H1 (cell line): ENCODE data around the gene SARNP. TPM values are rescaled to one million over a fixed set of nuclear protein-coding genes. Genes with fewer than 3 reads are reported as not detected.

Source experiments
- CTCF ChIA-PET: fragments of 300-600 bp; sonication (Branson Sonifier 250); formaldehyde crosslinking; loops from one replicate; lab custom pipeline; 2021; ENCODE audit not compliant: partially characterized antibody; lab: Charles Lee
- POLR2A ChIA-PET: fragments of 300-600 bp; sonication (Branson Sonifier 250); formaldehyde crosslinking; loops from one replicate; lab custom pipeline; 2021; ENCODE audit warnings: inconsistent platforms; ENCODE audit not compliant: partially characterized antibody; lab: Charles Lee
- DNase-seq, 2 experiments: peaks; one replicate each; pipeline versions ENCODE4 v3.0.0 to v3.0.0-alpha.2; 2010 to 2022; ENCODE audit warnings: low spot score in 2 of 2, low read depth in 1 of 2, mixed read lengths in 1 of 2
- FAIRE-seq: peaks from 2 replicates; lab custom pipeline; 2011; peaks lifted over from hg19 to GRCh38; lab: Jason Lieb, UNC
- H2AFZ ChIP-seq: 2 replicates; pipeline ENCODE4 v1.8.1; 2012; ENCODE audit warnings: low read length, inconsistent platforms
- H2AK5ac ChIP-seq: 2 replicates; pipeline ENCODE4 v1.6.1; 2013; ENCODE audit warnings: low read depth, low read length
- H2BK120ac ChIP-seq: replicated peaks from 2 replicates; pipeline ENCODE3; 2013; ENCODE audit warnings: low read depth, low read length, inconsistent platforms
- H2BK12ac ChIP-seq: 2 replicates; pipeline ENCODE4 v1.6.1; 2013; ENCODE audit warnings: low read depth, low read length
- H2BK15ac ChIP-seq: 2 replicates; pipeline ENCODE4 v1.6.1; 2013; ENCODE audit warnings: low read length
- H2BK20ac ChIP-seq: 2 replicates; pipeline ENCODE4 v1.6.1; 2013; ENCODE audit warnings: low read length
- H2BK5ac ChIP-seq: 2 replicates; pipeline ENCODE4 v1.6.1; 2013; ENCODE audit warnings: low read depth, low read length
- H3K14ac ChIP-seq: 2 replicates; pipeline ENCODE4 v1.6.1; 2013; ENCODE audit warnings: inconsistent platforms; ENCODE audit not compliant: insufficient read length
- H3K18ac ChIP-seq: 2 replicates; pipeline ENCODE4 v1.6.1; 2013; ENCODE audit warnings: low read length; ENCODE audit errors: extremely low read depth
- H3K23ac ChIP-seq: 2 replicates; pipeline ENCODE4 v1.6.1; 2013; ENCODE audit warnings: inconsistent platforms; ENCODE audit not compliant: insufficient read length
- H3K23me2 ChIP-seq: 2 replicates; pipeline ENCODE4 v1.6.1; 2013; ENCODE audit warnings: low read depth, low read length
- H3K27ac ChIP-seq: 2 replicates; pipeline ENCODE4 v1.6.1; 2011; ENCODE audit warnings: low read depth, low read length, inconsistent platforms
- H3K27me3 ChIP-seq, 4 experiments: replicated peaks in 1 of 4; 1 replicate in 1 of 4; 2 replicates in 3 of 4; pipeline versions ENCODE4 v1.6.1 to v1.8.1; 2011 to 2013; ENCODE audit warnings: low read length in 3 of 4, mild to moderate bottlenecking in 3 of 4, inconsistent platforms in 2 of 4, mixed read lengths in 2 of 4, moderate library complexity in 1 of 4; ENCODE audit not compliant: control insufficient read depth in 3 of 4, insufficient read depth in 3 of 4; ENCODE audit errors: extremely low read depth in 1 of 4
- H3K36me3 ChIP-seq, 4 experiments: 2 replicates each; pipeline versions ENCODE4 v1.6.1 to v1.8.1; 2011 to 2013; ENCODE audit warnings: mild to moderate bottlenecking in 4 of 4, low read length in 3 of 4, moderate library complexity in 2 of 4, control low read depth in 1 of 4, inconsistent platforms in 1 of 4; ENCODE audit not compliant: insufficient read depth in 4 of 4, control insufficient read depth in 2 of 4
- H3K4ac ChIP-seq: replicated peaks from 2 replicates; pipeline ENCODE3; 2013; ENCODE audit warnings: low read length, low read depth, mixed read lengths, inconsistent platforms; ENCODE audit not compliant: insufficient read length
- H3K4me1 ChIP-seq, 4 experiments: replicated peaks in 1 of 4; 1 replicate in 1 of 4; 2 replicates in 3 of 4; pipeline versions ENCODE4 v1.6.1 to v1.8.1; 2011 to 2013; ENCODE audit warnings: low read length in 3 of 4, inconsistent platforms in 2 of 4, mixed read lengths in 1 of 4; ENCODE audit not compliant: insufficient read depth in 4 of 4, control insufficient read depth in 3 of 4
- H3K4me2 ChIP-seq, 2 experiments: 2 replicates each; pipeline versions ENCODE4 v1.6.1 to v1.8.1; 2011 to 2013; ENCODE audit warnings: low read depth in 2 of 2, low read length in 2 of 2, control low read depth in 1 of 2, inconsistent platforms in 1 of 2, mild to moderate bottlenecking in 1 of 2; ENCODE audit not compliant: insufficient read depth in 1 of 2
- H3K4me3 ChIP-seq, 4 experiments: fragments of 200-600, 300-600 bp in 1 of 4; sonication (generic), shearing (Covaris generic), sonication (Bioruptor Twin) in 1 of 4; 2 replicates each; pipeline versions ENCODE4 v1.5.1 to v1.8.1; 2011 to 2016; ENCODE audit warnings: low read length in 4 of 4, low read depth in 3 of 4, control low read depth in 2 of 4, inconsistent platforms in 2 of 4, mild to moderate bottlenecking in 2 of 4, mixed read lengths in 1 of 4, moderate library complexity in 1 of 4; ENCODE audit not compliant: insufficient read depth in 2 of 4; ENCODE audit errors: extremely low read depth in 1 of 4
- H3K56ac ChIP-seq: replicated peaks from 2 replicates; pipeline ENCODE3; 2013; ENCODE audit warnings: low read depth, mild to moderate bottlenecking, mixed read lengths, low read length, inconsistent platforms; ENCODE audit not compliant: insufficient read length
- H3K79me1 ChIP-seq: 2 replicates; pipeline ENCODE4 v1.6.1; 2013; ENCODE audit warnings: low read depth, low read length, control low read depth
- H3K79me2 ChIP-seq, 2 experiments: 2 replicates each; pipeline versions ENCODE4 v1.6.1 to v1.8.1; 2012 to 2013; ENCODE audit warnings: low read length in 2 of 2, mild to moderate bottlenecking in 2 of 2, inconsistent platforms in 1 of 2; ENCODE audit not compliant: insufficient read depth in 2 of 2, control insufficient read depth in 1 of 2
- H3K9ac ChIP-seq, 4 experiments: replicated peaks in 1 of 4; 1 replicate in 1 of 4; 2 replicates in 3 of 4; pipeline versions ENCODE4 v1.6.1 to v1.8.1; 2011 to 2013; ENCODE audit warnings: low read depth in 3 of 4, low read length in 3 of 4, control low read depth in 2 of 4, mild to moderate bottlenecking in 2 of 4, moderate library complexity in 2 of 4, inconsistent platforms in 1 of 4; ENCODE audit errors: extremely low read depth in 1 of 4
- H3K9me3 ChIP-seq, 2 experiments: 2 replicates each; pipeline versions ENCODE4 v1.6.1 to v1.8.1; 2012 to 2013; ENCODE audit warnings: mild to moderate bottlenecking in 2 of 2, moderate library complexity in 2 of 2, control low read depth in 1 of 2, inconsistent platforms in 1 of 2, low read depth in 1 of 2, low read length in 1 of 2, mixed read lengths in 1 of 2; ENCODE audit not compliant: insufficient read depth in 2 of 2
- H4K20me1 ChIP-seq, 2 experiments: replicated peaks in 1 of 2; 2 replicates each; pipeline versions ENCODE3 to v1.8.1; 2011 to 2013; ENCODE audit warnings: inconsistent platforms in 2 of 2, low read length in 2 of 2, mild to moderate bottlenecking in 1 of 2; ENCODE audit not compliant: insufficient read depth in 2 of 2, control insufficient read depth in 1 of 2
- H4K5ac ChIP-seq: 2 replicates; pipeline ENCODE4 v1.6.1; 2013; ENCODE audit warnings: low read length, low read depth, mixed read lengths, inconsistent platforms; ENCODE audit not compliant: insufficient read length
- H4K8ac ChIP-seq: 2 replicates; pipeline ENCODE4 v1.8.0; 2013; ENCODE audit warnings: mild to moderate bottlenecking, moderate library complexity, low read length, inconsistent platforms; ENCODE audit not compliant: insufficient read depth; ENCODE audit errors: extremely low read depth
- H4K91ac ChIP-seq: replicated peaks from 2 replicates; pipeline ENCODE3; 2013; ENCODE audit warnings: low read length, mixed read lengths, inconsistent platforms; ENCODE audit not compliant: insufficient read length
- HDAC2 ChIP-seq, 2 experiments: fragments of 300-600 bp in 1 of 2; sonication (generic) in 1 of 2; IDR thresholded peaks; 2 replicates each; pipeline ENCODE4 v1.6.1; 2011 to 2012; ENCODE audit warnings: low read depth in 2 of 2, low read length in 2 of 2, mild to moderate bottlenecking in 2 of 2, moderate library complexity in 2 of 2, borderline replicate concordance in 1 of 2, inconsistent platforms in 1 of 2
- SAP30 ChIP-seq: fragments of 300-600 bp; sonication (generic); IDR thresholded peaks from 2 replicates; pipeline ENCODE4 v1.7.1; 2012; ENCODE audit warnings: low read length, moderate library complexity, mild to moderate bottlenecking, inconsistent platforms; ENCODE audit not compliant: insufficient read depth, insufficient replicate concordance
- TAF1 ChIP-seq: IDR thresholded peaks from 2 replicates; pipeline ENCODE4 v1.6.1; 2011; ENCODE audit warnings: mild to moderate bottlenecking, low read depth, low read length
- WGBS, 2 experiments: shearing (Covaris generic) in 1 of 2; methylation state at CpG; one replicate each; pipeline versions ENCODE4 v1.1.6 to v1.1.7; 2013 to 2015; ENCODE audit warnings: low lambda C conversion rate in 2 of 2, mixed read lengths in 2 of 2, inconsistent platforms in 1 of 2, low coverage in 1 of 2, missing lambda C conversion rate in 1 of 2; ENCODE audit not compliant: insufficient replicate concordance in 2 of 2, insufficient coverage in 1 of 2, insufficient read length in 1 of 2; ENCODE audit errors: extremely low coverage in 1 of 2, missing lambda C conversion rate in 1 of 2; 5-methylcytosine and 5-hydroxymethylcytosine counted together
- polyA plus RNA-seq, 7 experiments: library from polyadenylated mRNA; depleted of rRNA in 3 of 7; stranded (reverse) in 5 of 7; unstranded in 2 of 7; fragments of >200 nt in 5 of 7; fragments of 200-250 nt in 2 of 7; gene quantifications; 1 replicate in 5 of 7; 2 replicates in 1 of 7; 4 replicates in 1 of 7; pipeline versions ENCODE4 v1.2.1 to v1.2.3, GENCODE V29; 2011 to 2013; ENCODE audit warnings: missing spikeins in 2 of 7, mixed read lengths in 2 of 7
- total RNA-seq: library from RNA; stranded (reverse); fragmentation: NEBNext Ultra II Directional; extraction: Animal tissue kit (Norgen Biotek cat#: 25700); gene quantifications from 2 replicates; pipeline ENCODE4 v1.2.1, GENCODE V29; 2021

Gene SARNP
- total and polyA plus RNA-seq, 2 of the 8 experiments (the other 6 are each of a cell fraction or from before 2014, with no cell fraction given) = 114 to 226 TPM

DNA sequence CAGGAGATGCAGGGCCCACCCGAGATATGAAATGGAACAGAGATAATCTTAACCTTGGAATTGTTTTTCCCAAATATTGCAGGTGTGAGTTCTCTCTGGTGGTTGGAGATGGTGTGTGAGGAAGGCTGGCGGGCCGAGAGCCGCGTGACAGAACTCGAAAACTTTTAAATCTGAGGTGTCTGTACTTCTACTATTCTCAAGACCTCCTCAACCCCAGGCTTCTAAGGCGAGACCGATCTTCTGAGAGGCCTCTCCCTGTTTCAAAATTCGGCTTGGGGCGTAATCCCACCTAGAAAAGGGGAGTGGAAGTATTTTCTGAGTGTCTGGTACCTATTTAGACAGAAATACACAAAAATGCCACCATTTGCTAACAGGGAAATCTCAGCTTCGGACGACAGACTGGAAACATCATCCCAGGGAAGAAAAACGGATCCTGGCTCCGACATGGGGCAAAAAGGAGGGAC lies 611 bp downstream of the SARNP start:
- H2BK5ac ChIP-seq = peak overlapping the region; percentile 95
- H2BK12ac ChIP-seq = peak overlapping the region; percentile 71; the same call in 1 of the 2 replicates
- H3K4me2 ChIP-seq = peak overlapping the region; percentile 81 to 82
- H3K9ac ChIP-seq = peak overlapping the region; percentile 96 to 99 (median 98)
- H4K20me1 ChIP-seq = peaks cover 5 to 13% of the 10 kb centered on the region in 2 experiments
- WGBS, 2 experiments = 6% methylated on average over 14 of the region's 14 CpGs; no CpG with 5 or more reads in 1 of the 2 experiments
- H3K9me3 ChIP-seq = no peaks in the 10 kb centered on the region
- H3K27me3 ChIP-seq = no peaks in the 10 kb centered on the region
- POLR2A ChIA-PET = interaction anchor here (1.1 to 14.0 kb wide), 14 partner anchors 5 to 139 kb away, joined by 3 to 133 read pairs (median 14); partner anchors contain the start of genes CD63, DNAJC14, ORMDL2 and SARNP
- H2BK15ac ChIP-seq = no peak overlapping the region
- no peak overlapping the region for H2BK20ac ChIP-seq
- H3K23me2 ChIP-seq = peaks cover 2% of the 10 kb centered on the region; the same call in 1 of the 2 replicates
- TF ChIP-seq SAP30 (peak; percentile 32), TAF1 (no peak), HDAC2 (IDR thresholded peaks at IDR 0.05; ENCODE audit: borderline replicate concordance in 1 of 2, low read depth in 2 of 2, low read length in 2 of 2) (peak in 1 of 2 experiments; percentile 37; a peak in 1 of 4 replicates)
- H2AK5ac ChIP-seq = peak overlapping the region; percentile 72; the same call in 1 of the 2 replicates
- CTCF ChIA-PET = interaction anchor here (1.0 to 18.0 kb wide), 9 partner anchors 14 to 262 kb away, joined by 3 to 224 read pairs (median 4); partner anchors contain the start of genes DGKA, DNAJC14, GDF11 and RAB5B
- H3K23ac ChIP-seq = no peak overlapping the region
- H3K18ac ChIP-seq = peak overlapping the region; percentile 89
- H3K36me3 ChIP-seq = peaks cover 8 to 37% (median 19%) of the 10 kb centered on the region in 4 experiments
- H3K79me1 ChIP-seq = peaks cover 6% of the 10 kb centered on the region; the same call in 1 of the 2 replicates
- DNase-seq (peak in 1 of 2 experiments; percentile 43), FAIRE-seq (no peak)
- H2AFZ ChIP-seq = peak overlapping the region; percentile 87; the same call in 1 of the 2 replicates
- peaks cover 34 to 70% of the 10 kb centered on the region in 2 experiments for H3K79me2 ChIP-seq
- peak overlapping the region; percentile 95 to 100 (median 96) for H3K4me3 ChIP-seq
- H3K4me1 ChIP-seq = peaks cover 4 to 12% (median 7%) of the 10 kb centered on the region in 4 experiments
- peak overlapping the region; percentile 91 for H3K27ac ChIP-seq
- H4K5ac ChIP-seq = peak overlapping the region; percentile 75
- H2BK120ac ChIP-seq = no peak overlapping the region
- H3K4ac ChIP-seq = peak overlapping the region; percentile 20
- H4K91ac ChIP-seq = peak overlapping the region; percentile 67
- no peak overlapping the region for H3K14ac ChIP-seq
- H4K8ac ChIP-seq = no peak overlapping the region
- peak overlapping the region; percentile 75 for H3K56ac ChIP-seq
